Tibial artery (tissue), 4 donors: Measurements from ENCODE around the gene HDAC1.

Source experiments
- DNase-seq, 2 donors: peaks; one replicate each; pipeline ENCODE4 v3.0.0-alpha.2; 2019
- H3K27ac ChIP-seq, 2 donors: fragments of 200-600 bp; sonication (generic) in 1 of 2; 1 replicate in 1 of 2; 2 replicates in 1 of 2; pipeline ENCODE4 v1.5.1; 2018 to 2019; ENCODE audit warnings: mild to moderate bottlenecking in 1 of 2
- H3K27me3 ChIP-seq, 2 donors: fragments of 200-600 bp; sonication (generic) in 1 of 2; one replicate each; pipeline versions ENCODE4 v1.5.1 to v1.6.0; 2016 to 2019
- H3K36me3 ChIP-seq, 3 donors: fragments of 200-600 bp; sonication (generic) in 2 of 3; one replicate each; pipeline ENCODE4 v1.5.1; 2016 to 2019; ENCODE audit warnings: mild to moderate bottlenecking in 2 of 3
- H3K4me1 ChIP-seq, 4 donors: fragments of 200-600 bp; sonication (generic) in 2 of 4; 1 replicate in 3 of 4; 2 replicates in 1 of 4; pipeline ENCODE4 v1.5.1; 2016 to 2019
- H3K4me3 ChIP-seq, 2 donors: fragments of 200-600 bp; sonication (generic) in 1 of 2; 1 replicate in 1 of 2; 2 replicates in 1 of 2; pipeline ENCODE4 v1.5.1; 2018 to 2019; ENCODE audit warnings: mild to moderate bottlenecking in 2 of 2
- H3K9me3 ChIP-seq, 3 donors: fragments of 200-600 bp; sonication (generic) in 1 of 3; one replicate each; pipeline ENCODE4 v1.5.1; 2016 to 2019
- intact Hi-C: fragments of 100-400 bp; cut with DNase I; formaldehyde crosslinking; loops from one replicate; pipeline ENCODE4 v1.15.0; 2023; ENCODE audit warnings: low total_unique reads
- TF ChIP-seq, protein P1 (sequence below), 2 experiments: fragments of 200-600 bp in 1 of 2; fragments of 450-650 bp in 1 of 2; IDR thresholded peaks; one replicate each; pipeline ENCODE4 v1.5.1; 2017 to 2019; ENCODE audit warnings: antibody characterized with exemption in 2 of 2, mild to moderate bottlenecking in 1 of 2, moderate library complexity in 1 of 2

The HDAC1 gene

GRCh38 chr1:32291708-32292538 lies at the start of gene HDAC1:
Gene HDAC1, plus strand, starts transcription at chr1:32292083. Its CDS starts 87 bp downstream, at chr1:32292170.
- intact Hi-C loops, result loop anchor here (5.0 kb wide), 1 partner anchor 70 kb away; the partner anchor contains the start of genes EIF3I and TMEM234
- Histone ChIP-seq H3K27me3 (no peaks in the 10 kb centered on the region), H3K36me3 (no peaks in the 10 kb centered on the region), H3K9me3 (no peaks in the 10 kb centered on the region), H3K27ac (peak within 1 kb of the TSS; percentile 89 to 90), H3K4me1 (peaks cover 0 to 15% (median 6%) of the 10 kb centered on the region in 4 donors), H3K4me3 (peak within 1 kb of the TSS; percentile 81 to 90)
- TF ChIP-seq, protein P1, sequence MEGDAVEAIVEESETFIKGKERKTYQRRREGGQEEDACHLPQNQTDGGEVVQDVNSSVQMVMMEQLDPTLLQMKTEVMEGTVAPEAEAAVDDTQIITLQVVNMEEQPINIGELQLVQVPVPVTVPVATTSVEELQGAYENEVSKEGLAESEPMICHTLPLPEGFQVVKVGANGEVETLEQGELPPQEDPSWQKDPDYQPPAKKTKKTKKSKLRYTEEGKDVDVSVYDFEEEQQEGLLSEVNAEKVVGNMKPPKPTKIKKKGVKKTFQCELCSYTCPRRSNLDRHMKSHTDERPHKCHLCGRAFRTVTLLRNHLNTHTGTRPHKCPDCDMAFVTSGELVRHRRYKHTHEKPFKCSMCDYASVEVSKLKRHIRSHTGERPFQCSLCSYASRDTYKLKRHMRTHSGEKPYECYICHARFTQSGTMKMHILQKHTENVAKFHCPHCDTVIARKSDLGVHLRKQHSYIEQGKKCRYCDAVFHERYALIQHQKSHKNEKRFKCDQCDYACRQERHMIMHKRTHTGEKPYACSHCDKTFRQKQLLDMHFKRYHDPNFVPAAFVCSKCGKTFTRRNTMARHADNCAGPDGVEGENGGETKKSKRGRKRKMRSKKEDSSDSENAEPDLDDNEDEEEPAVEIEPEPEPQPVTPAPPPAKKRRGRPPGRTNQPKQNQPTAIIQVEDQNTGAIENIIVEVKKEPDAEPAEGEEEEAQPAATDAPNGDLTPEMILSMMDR (IDR thresholded peaks at IDR 0.05), result no peak
- DNase-seq, result peak; percentile 93 to 97

GRCh38 chr1:32242341-32242851 lies 49.5 kb upstream of the HDAC1 start:
- H3K27me3 ChIP-seq, result no peaks in the 10 kb centered on the region
- peaks cover 0 to 34% (median 28%) of the 10 kb centered on the region in 4 donors for H3K4me1 ChIP-seq
- intact Hi-C loops, result loop anchor here (5.0 kb wide), 1 partner anchor 35 kb away; the partner anchor contains the start of genes DCDC2B and IQCC
- TF ChIP-seq, protein P1 (IDR thresholded peaks at IDR 0.05), result no peak
- H3K4me3 ChIP-seq, result no peak overlapping the region
- peak overlapping the region in 1 of 2 donors; percentile 77 for H3K27ac ChIP-seq
- no peaks in the 10 kb centered on the region for H3K9me3 ChIP-seq
- DNase-seq, result peak in 1 of 2 donors; percentile 31
- no peaks in the 10 kb centered on the region for H3K36me3 ChIP-seq

DNA sequence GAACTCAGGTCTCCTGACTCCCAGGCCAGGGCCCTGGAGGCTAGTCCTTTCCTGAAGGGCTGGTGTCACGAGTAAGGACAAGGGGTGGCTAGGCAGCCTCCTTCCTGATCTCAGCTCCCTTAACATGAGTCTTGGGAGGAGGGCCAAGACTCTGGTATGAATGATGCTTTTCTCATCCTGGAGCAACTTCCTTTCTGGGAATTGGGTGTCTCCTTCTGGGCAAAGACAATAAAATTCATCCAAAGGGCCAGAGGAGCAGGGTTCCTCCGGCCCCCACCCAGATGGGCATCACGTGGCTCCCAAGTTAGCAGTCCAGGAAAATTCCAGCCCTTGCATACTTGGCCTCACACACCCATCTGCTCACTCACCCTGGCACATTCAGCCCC lies 45.0 kb upstream of the HDAC1 start, which contains the start of gene FAM167B:
FAM167B (plus strand) TSS at position 335 of the 386 bp plus-strand sequence. CDS start 200 bp downstream, outside the sequence.
- Histone ChIP-seq H3K36me3 (no peaks in the 10 kb centered on the region), H3K4me3 (no peak within 1 kb of the TSS), H3K27ac (peak within 1 kb of the TSS; percentile 6 to 31), H3K4me1 (peaks cover 0 to 32% (median 21%) of the 10 kb centered on the region in 4 donors), H3K27me3 (no peaks in the 10 kb centered on the region), H3K9me3 (no peaks in the 10 kb centered on the region)
- peak; percentile 53 to 74 for DNase-seq
- TF ChIP-seq, protein P1 (IDR thresholded peaks at IDR 0.05), result no peak
- intact Hi-C loops, result no loop called here

GRCh38 chr1:32247452-32247851 lies 44.4 kb upstream of the HDAC1 start:
- peak overlapping the region; percentile 6 to 31 for H3K27ac ChIP-seq

More at GRCh38 chr1:32247452-32247851, 44.4 kb upstream of the HDAC1 start:
- Histone ChIP-seq H3K36me3 (no peaks in the 10 kb centered on the region), H3K4me3 (no peak overlapping the region), H3K27me3 (no peaks in the 10 kb centered on the region), H3K4me1 (peaks cover 0 to 29% (median 19%) of the 10 kb centered on the region in 4 donors), H3K9me3 (no peaks in the 10 kb centered on the region)
- no peak for DNase-seq
- TF ChIP-seq, protein P1 (IDR thresholded peaks at IDR 0.05), result no peak
- intact Hi-C loops, result no loop called here
